Right cardiac atrium (tissue), 5 donors: ENCODE data around the gene MEGF11. TPM values are rescaled to one million over a fixed set of nuclear protein-coding genes. Genes with fewer than 3 reads are reported as not detected.

Source experiments
- ATAC-seq, 2 donors: fragments of 200-7000 bp; cut with Tn5 transposase; one replicate each; pipeline versions ENCODE4 v1.8.0 to v1.9.1; 2020; ENCODE audit warnings: moderate library complexity in 2 of 2, mild to moderate bottlenecking in 1 of 2
- DNase-seq, 3 donors: peaks; one replicate each; pipeline ENCODE4 v3.0.0-alpha.2; 2020
- H3K27ac ChIP-seq: one replicate; pipeline ENCODE4 v1.5.1; 2013; ENCODE audit warnings: mild to moderate bottlenecking, low read length, control low read depth, moderate library complexity
- H3K27me3 ChIP-seq: one replicate; pipeline ENCODE4 v1.6.1; 2013; ENCODE audit not compliant: control insufficient read depth, insufficient read depth
- H3K4me1 ChIP-seq: one replicate; pipeline ENCODE4 v1.6.1; 2013; ENCODE audit warnings: low read length; ENCODE audit not compliant: control insufficient read depth, insufficient read depth
- H3K4me3 ChIP-seq: one replicate; pipeline ENCODE4 v1.5.1; 2013; ENCODE audit warnings: low read length, control low read depth
- H3K9me3 ChIP-seq: one replicate; pipeline ENCODE4 v1.6.1; 2013; ENCODE audit warnings: low read length; ENCODE audit not compliant: control insufficient read depth
- WGBS: extraction: QIAGEN DNeasy Blood & Tissue Kit; methylation state at CpG from one replicate; pipeline ENCODE4 v1.1.7; 2013; 5-methylcytosine and 5-hydroxymethylcytosine counted together
- intact Hi-C, 4 donors: fragments of 100-400 bp; cut with DNase I; formaldehyde crosslinking; loops; one replicate each; pipeline versions ENCODE4 v1.11.0 to v1.14.0; 2022 to 2023
- polyA plus RNA-seq: library from polyadenylated mRNA; stranded (reverse); fragments of 200-250 nt; gene quantifications from one replicate; pipeline ENCODE4 v1.2.3, GENCODE V29; 2013
- total RNA-seq, 4 donors: library from RNA; stranded (reverse); fragmentation: NEBNext Ultra II Directional; extraction: Animal tissue kit (Norgen Biotek cat#: 25700); gene quantifications; one replicate each; pipeline ENCODE4 v1.2.1, GENCODE V29; 2021
- donor health status: healthy with polysubstance abuse.
- donor health status: DM: no; HTN: yes; CAD: no.
- donor health status: DM: no; HTN: no; CAD: no.
- donor health status: DM: no; HTN: yes; CAD: no; lungs with severe emphysema.
- donor health status: DM: yes; HTN: yes; CAD: no.

MEGF11 gene
- total and polyA plus RNA-seq, 5 donors = 0.08 to 0.11 (median 0.11) TPM; not detected in 2

GRCh38 chr15:66212563-66212921 is 41.0 kb downstream of the MEGF11 start:
- Histone ChIP-seq H3K27ac (no peak overlapping the region), H3K4me3 (no peak overlapping the region), H3K27me3 (no peaks in the 10 kb centered on the region), H3K4me1 (no peaks in the 10 kb centered on the region), H3K9me3 (no peaks in the 10 kb centered on the region)
- intact Hi-C loops = no loop called here
- DNase-seq (no peak), ATAC-seq (peak; percentile 16 to 28)
- WGBS = 29% methylated on average over 5 of the region's 5 CpGs

GRCh38 chr15:66211670-66212562 is 41.6 kb downstream of the MEGF11 start:
- WGBS = 82% methylated on average over 11 of the region's 11 CpGs
- H3K9me3 ChIP-seq = no peaks in the 10 kb centered on the region
- no peak for ATAC-seq
- no peak overlapping the region for H3K27ac ChIP-seq
- intact Hi-C loops = no loop called here
- no peak for DNase-seq
- no peaks in the 10 kb centered on the region for H3K4me1 ChIP-seq
- H3K27me3 ChIP-seq = no peaks in the 10 kb centered on the region
- H3K4me3 ChIP-seq = no peak overlapping the region

DNA sequence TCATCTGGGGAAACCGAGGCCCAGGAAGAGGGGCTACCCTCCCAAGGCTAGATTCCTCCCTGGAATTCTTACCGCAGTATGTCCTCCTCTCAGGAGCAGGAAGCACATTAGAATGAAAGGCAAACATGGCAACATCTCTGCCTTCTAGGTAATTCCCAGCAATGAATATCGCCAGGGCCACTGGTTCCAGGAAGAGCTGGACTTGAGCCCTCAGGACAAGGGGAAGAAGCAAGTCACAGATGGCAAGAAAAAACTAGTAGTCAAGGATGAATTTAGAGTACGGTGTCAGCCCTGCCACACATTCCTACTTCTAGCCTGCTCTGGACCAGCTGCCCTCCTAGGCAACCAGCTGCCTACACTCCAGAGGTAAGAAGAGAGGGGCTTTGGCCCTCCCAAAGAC is 42.9 kb downstream of the MEGF11 start:
- ATAC-seq (no peak), DNase-seq (no peak)
- WGBS = 89% methylated on average over 4 of the region's 4 CpGs
- Histone ChIP-seq H3K4me3 (no peak overlapping the region), H3K9me3 (no peaks in the 10 kb centered on the region), H3K27me3 (no peaks in the 10 kb centered on the region), H3K27ac (no peak overlapping the region), H3K4me1 (no peaks in the 10 kb centered on the region)
- intact Hi-C loops = no loop called here

GRCh38 chr15:66198757-66199156 is 54.8 kb downstream of the MEGF11 start:
- intact Hi-C loops = loop anchor here in 1 of 4 donors (10.0 kb wide), 1 partner anchor 214 kb away; no protein-coding TSS in a partner anchor
- no peak overlapping the region for H3K27ac ChIP-seq
- no peaks in the 10 kb centered on the region for H3K4me1 ChIP-seq
- H3K9me3 ChIP-seq = no peaks in the 10 kb centered on the region
- H3K27me3 ChIP-seq = no peaks in the 10 kb centered on the region
- no peak for ATAC-seq
- H3K4me3 ChIP-seq = no peak overlapping the region
- DNase-seq = no peak
- 94% methylated on average over 2 of the region's 2 CpGs for WGBS

DNA sequence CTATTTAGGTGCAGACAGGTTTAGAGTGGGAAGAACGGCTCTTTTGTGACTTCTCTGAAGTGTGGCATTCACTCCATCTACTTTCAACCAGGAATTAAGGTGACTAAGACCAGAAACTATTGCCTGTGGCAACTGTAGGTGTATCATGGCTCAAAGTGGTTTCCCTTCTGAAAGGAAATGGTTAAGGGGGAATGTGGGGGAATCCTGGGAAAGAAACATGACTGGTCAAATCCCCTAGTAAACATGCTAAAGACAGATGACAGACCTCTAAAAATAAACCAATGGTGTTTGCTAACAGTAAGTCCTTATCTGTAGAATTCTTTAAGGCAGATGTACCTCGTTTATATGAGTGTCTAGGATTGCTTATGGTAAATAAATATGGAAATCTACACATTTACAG is 56.9 kb downstream of the MEGF11 start:
- no peaks in the 10 kb centered on the region for H3K4me1 ChIP-seq
- DNase-seq (no peak), ATAC-seq (no peak)
- no peaks in the 10 kb centered on the region for H3K9me3 ChIP-seq
- no peak overlapping the region for H3K4me3 ChIP-seq
- H3K27ac ChIP-seq = no peak overlapping the region
- intact Hi-C loops = loop anchor here in 1 of 4 donors (10.0 kb wide), 1 partner anchor 212 kb away; no protein-coding TSS in a partner anchor
- no peaks in the 10 kb centered on the region for H3K27me3 ChIP-seq
- 24% methylated on average over 2 of the region's 2 CpGs for WGBS

DNA sequence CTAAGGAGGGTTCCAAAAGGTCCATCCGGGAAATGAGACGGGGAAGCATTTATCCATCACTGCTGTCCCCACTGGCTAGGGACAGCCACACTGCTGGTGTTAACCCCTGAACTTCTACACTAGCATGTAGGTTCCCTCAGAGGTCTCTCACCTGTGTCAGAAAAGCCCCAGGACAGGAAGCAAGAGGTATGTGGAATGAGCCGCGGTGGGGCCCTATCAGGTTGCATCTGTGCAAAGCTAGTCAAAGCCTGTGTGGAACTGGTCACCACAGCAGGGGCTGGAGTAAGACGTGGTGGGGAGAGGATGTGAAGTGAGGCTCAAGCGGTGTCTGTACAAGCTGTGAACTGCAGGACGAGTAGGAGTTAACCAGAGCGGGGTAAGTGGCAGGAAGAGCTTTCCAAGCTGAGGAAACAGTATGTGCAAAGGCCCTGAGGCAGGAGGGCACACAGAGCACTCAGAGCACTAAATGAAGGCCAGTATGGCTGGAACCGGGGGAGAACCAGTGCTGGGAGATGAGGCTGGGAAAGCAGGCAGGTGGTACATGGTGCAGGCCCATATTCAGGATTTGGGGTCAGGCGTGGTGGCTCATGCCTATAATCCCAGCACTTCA is 57.8 kb downstream of the MEGF11 start:
- ATAC-seq (no peak), DNase-seq (peak in 1 of 3 donors; percentile 32)
- 77% methylated on average over 10 of the region's 10 CpGs for WGBS
- Histone ChIP-seq H3K4me3 (no peak overlapping the region), H3K27me3 (no peaks in the 10 kb centered on the region), H3K27ac (no peak overlapping the region), H3K4me1 (no peaks in the 10 kb centered on the region), H3K9me3 (no peaks in the 10 kb centered on the region)
- intact Hi-C loops = loop anchor here in 1 of 4 donors (10.0 kb wide), 1 partner anchor 211 kb away; no protein-coding TSS in a partner anchor

DNA sequence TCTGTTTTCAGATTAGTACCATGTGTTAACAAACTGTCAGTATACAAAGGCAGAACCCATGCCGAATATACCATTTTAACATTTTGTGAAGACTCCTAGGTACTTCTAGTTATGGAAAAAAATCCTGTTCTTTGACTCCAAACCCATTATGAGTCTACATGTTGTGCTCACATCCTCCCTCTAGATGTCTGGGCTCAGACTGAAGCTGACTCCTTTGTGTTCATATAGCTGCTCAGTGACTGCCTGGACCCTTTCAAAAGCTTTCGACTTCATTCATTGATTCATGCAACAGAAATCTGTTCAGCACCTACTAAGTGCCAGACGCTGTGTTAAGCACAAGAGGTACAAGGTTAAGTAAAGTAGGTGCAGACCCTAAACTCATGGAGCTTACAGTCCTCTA is 60.5 kb downstream of the MEGF11 start:
- intact Hi-C loops = loop anchor here in 1 of 4 donors (10.0 kb wide), 1 partner anchor 208 kb away; no protein-coding TSS in a partner anchor
- no peaks in the 10 kb centered on the region for H3K4me1 ChIP-seq
- H3K27me3 ChIP-seq = no peaks in the 10 kb centered on the region
- 90% methylated on average over 3 of the region's 3 CpGs for WGBS
- H3K4me3 ChIP-seq = no peak overlapping the region
- H3K9me3 ChIP-seq = no peaks in the 10 kb centered on the region
- no peak for ATAC-seq
- DNase-seq = no peak
- H3K27ac ChIP-seq = no peak overlapping the region

- intact Hi-C loops = loop anchor here in 1 of 4 donors (10.0 kb wide), 1 partner anchor 206 kb away; no protein-coding TSS in a partner anchor
- no peak overlapping the region for H3K27ac ChIP-seq
- H3K9me3 ChIP-seq = no peaks in the 10 kb centered on the region
- no peak for DNase-seq
- 68% methylated on average over 5 of the region's 5 CpGs for WGBS
- H3K4me3 ChIP-seq = no peak overlapping the region
- ATAC-seq = no peak
- H3K27me3 ChIP-seq = no peaks in the 10 kb centered on the region
- no peaks in the 10 kb centered on the region for H3K4me1 ChIP-seq
These were observed 62.8 kb downstream of the MEGF11 start for GRCh38 chr15:66190746-66191145.

- no peak for DNase-seq
- WGBS = 88% methylated on average over 6 of the region's 6 CpGs
- no peak for ATAC-seq
- H3K27me3 ChIP-seq = no peaks in the 10 kb centered on the region
- H3K27ac ChIP-seq = no peak overlapping the region
- no peak overlapping the region for H3K4me3 ChIP-seq
- no peaks in the 10 kb centered on the region for H3K4me1 ChIP-seq
- intact Hi-C loops = loop anchor here in 1 of 4 donors (10.0 kb wide), 2 partner anchors 204 to 274 kb away; no protein-coding TSS in a partner anchor
- no peaks in the 10 kb centered on the region for H3K9me3 ChIP-seq
These were observed 64.3 kb downstream of the MEGF11 start for GRCh38 chr15:66189291-66189690.

- intact Hi-C loops = loop anchor here in 1 of 4 donors (10.0 kb wide), 2 partner anchors 204 to 274 kb away; no protein-coding TSS in a partner anchor
- ATAC-seq = peak; percentile 21 to 25
- WGBS = 85% methylated on average over 4 of the region's 4 CpGs
- H3K4me3 ChIP-seq = no peak overlapping the region
- no peak for DNase-seq
- H3K4me1 ChIP-seq = no peaks in the 10 kb centered on the region
- H3K27me3 ChIP-seq = no peaks in the 10 kb centered on the region
- H3K27ac ChIP-seq = no peak overlapping the region
- no peaks in the 10 kb centered on the region for H3K9me3 ChIP-seq
These were observed 65.1 kb downstream of the MEGF11 start for GRCh38 chr15:66188464-66188863.

GRCh38 chr15:66187271-66187670 is 66.3 kb downstream of the MEGF11 start:
- Histone ChIP-seq H3K27ac (no peak overlapping the region), H3K27me3 (no peaks in the 10 kb centered on the region), H3K4me3 (no peak overlapping the region), H3K9me3 (no peaks in the 10 kb centered on the region), H3K4me1 (no peaks in the 10 kb centered on the region)
- intact Hi-C loops = loop anchor here in 1 of 4 donors (10.0 kb wide), 2 partner anchors 202 to 272 kb away; no protein-coding TSS in a partner anchor
- DNase-seq (no peak), ATAC-seq (no peak)
- 72% methylated on average over 6 of the region's 6 CpGs for WGBS
